Head of caudate nucleus (tissue), 42 donors: ENCODE measurements around the gene SUGP2.

Source experiments
- DNase-seq, 42 donors: peaks; one replicate each; pipeline versions ENCODE4 v3.0.0 to v3.0.0-alpha.2; 2020 to 2021; ENCODE audit warnings: mixed read lengths in 7 of 42
- intact Hi-C: fragments of 100-400 bp; cut with DNase I; formaldehyde crosslinking; loops from one replicate; pipeline ENCODE4 v1.15.0; 2022

SUGP2 gene

GRCh38 chr19:18945297-18945696 lies 88.0 kb downstream of the SUGP2 start:
- intact Hi-C loops: no loop called here
- DNase-seq: no peak

DNA sequence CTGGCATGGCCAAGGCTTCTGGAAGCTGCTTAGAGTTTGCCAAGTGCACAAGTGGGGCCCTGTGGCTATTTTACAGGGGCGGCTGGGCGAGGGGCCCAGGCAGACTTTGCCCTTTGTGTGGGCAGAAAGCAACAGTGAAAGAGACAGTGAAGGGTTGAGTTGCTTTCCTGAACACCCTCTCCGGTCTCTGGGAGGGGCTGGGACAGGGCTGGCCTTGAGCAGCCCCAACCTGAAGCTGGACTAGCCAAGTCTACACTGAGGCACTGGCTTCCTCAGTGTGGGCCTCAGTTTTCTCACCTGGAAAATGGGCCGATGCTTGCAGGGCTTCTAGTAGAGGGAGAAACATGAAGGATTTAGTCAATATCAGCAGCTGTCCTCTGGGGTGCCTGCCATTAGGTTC lies 89.9 kb downstream of the SUGP2 start:
- intact Hi-C loops: no loop called here
- DNase-seq: no peak

GRCh38 chr19:18942692-18943091 lies 90.6 kb downstream of the SUGP2 start:
- intact Hi-C loops: no loop called here
- no peak for DNase-seq

- intact Hi-C loops: no loop called here
- DNase-seq: peak in 3 of 42 donors; percentile 8 to 29 (median 13)
These were observed 91.5 kb downstream of the SUGP2 start for GRCh38 chr19:18941628-18942354.
